Right atrium auricular region (tissue), 2 donors: ENCODE measurements around the gene RINL. TPM values are rescaled to one million over a fixed set of nuclear protein-coding genes. Genes with fewer than 3 reads are reported as not detected.

Source experiments
- DNase-seq: peaks from one replicate; pipeline ENCODE4 v3.0.0-alpha.2; 2019; ENCODE audit warnings: low spot score
- H3K27ac ChIP-seq, 2 donors: fragments of 200-600 bp; sonication (generic); 1 replicate in 1 of 2; 2 replicates in 1 of 2; pipeline ENCODE4 v1.5.1; 2016 to 2019
- H3K27me3 ChIP-seq, 2 donors: fragments of 200-600 bp; sonication (generic); one replicate each; pipeline versions ENCODE4 v1.5.1 to v1.6.0; 2017 to 2019
- H3K36me3 ChIP-seq: fragments of 200-600 bp; sonication (generic); one replicate; pipeline ENCODE4 v1.5.1; 2016
- H3K4me1 ChIP-seq, 2 donors: fragments of 200-600 bp; sonication (generic); one replicate each; pipeline versions ENCODE4 v1.5.1 to v1.6.0; 2017 to 2019
- H3K4me3 ChIP-seq, 2 donors: fragments of 200-600 bp; sonication (generic); 1 replicate in 1 of 2; 2 replicates in 1 of 2; pipeline ENCODE4 v1.5.1; 2017 to 2019; ENCODE audit warnings: mild to moderate bottlenecking in 1 of 2, moderate library complexity in 1 of 2
- H3K9me3 ChIP-seq, 2 donors: fragments of 200-600 bp; sonication (generic); one replicate each; pipeline ENCODE4 v1.5.1; 2019
- total RNA-seq, 2 donors: library from RNA; depleted of rRNA; stranded (reverse); fragments of >200 nt; gene quantifications; one replicate each; pipeline ENCODE4 v1.1.0, GENCODE V29; 2016
- TF ChIP-seq, protein P1 (sequence below), 2 donors: fragments of 200-600 bp; sonication (generic); IDR thresholded peaks; one replicate each; pipeline ENCODE4 v1.5.1; 2019; ENCODE audit warnings: antibody characterized with exemption in 2 of 2

RINL gene
- total RNA-seq, 2 donors from 2014 or later: 3.3 to 5.5 TPM

DNA sequence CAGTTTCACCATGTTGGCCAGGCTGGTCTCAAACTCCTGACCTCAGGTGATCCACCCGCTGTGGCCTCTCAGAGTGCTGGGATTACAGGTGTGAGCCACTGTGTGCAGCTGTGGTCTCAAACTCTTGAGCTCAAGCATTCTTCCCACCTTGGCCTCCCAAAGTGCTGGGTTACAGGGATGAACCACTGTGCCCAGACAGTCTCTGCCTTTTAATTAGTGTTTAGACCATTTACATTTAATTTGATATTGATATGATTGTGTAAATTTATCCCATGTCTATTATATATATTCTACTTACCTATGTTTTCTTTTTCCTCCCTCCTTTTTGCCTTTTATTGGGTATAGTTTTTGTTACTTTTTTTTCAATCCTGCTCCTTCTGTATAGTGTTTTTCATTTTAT is 23.6 kb upstream of the RINL start:
- Histone ChIP-seq H3K27ac (no peak overlapping the region), H3K9me3 (no peaks in the 10 kb centered on the region), H3K4me1 (peaks cover 0 to 31% of the 10 kb centered on the region in 2 donors), H3K36me3 (peaks cover 17% of the 10 kb centered on the region), H3K27me3 (no peaks in the 10 kb centered on the region), H3K4me3 (no peak overlapping the region)
- TF ChIP-seq, protein P1, sequence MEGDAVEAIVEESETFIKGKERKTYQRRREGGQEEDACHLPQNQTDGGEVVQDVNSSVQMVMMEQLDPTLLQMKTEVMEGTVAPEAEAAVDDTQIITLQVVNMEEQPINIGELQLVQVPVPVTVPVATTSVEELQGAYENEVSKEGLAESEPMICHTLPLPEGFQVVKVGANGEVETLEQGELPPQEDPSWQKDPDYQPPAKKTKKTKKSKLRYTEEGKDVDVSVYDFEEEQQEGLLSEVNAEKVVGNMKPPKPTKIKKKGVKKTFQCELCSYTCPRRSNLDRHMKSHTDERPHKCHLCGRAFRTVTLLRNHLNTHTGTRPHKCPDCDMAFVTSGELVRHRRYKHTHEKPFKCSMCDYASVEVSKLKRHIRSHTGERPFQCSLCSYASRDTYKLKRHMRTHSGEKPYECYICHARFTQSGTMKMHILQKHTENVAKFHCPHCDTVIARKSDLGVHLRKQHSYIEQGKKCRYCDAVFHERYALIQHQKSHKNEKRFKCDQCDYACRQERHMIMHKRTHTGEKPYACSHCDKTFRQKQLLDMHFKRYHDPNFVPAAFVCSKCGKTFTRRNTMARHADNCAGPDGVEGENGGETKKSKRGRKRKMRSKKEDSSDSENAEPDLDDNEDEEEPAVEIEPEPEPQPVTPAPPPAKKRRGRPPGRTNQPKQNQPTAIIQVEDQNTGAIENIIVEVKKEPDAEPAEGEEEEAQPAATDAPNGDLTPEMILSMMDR (IDR thresholded peaks at IDR 0.05): no peak
- DNase-seq: no peak

- Histone ChIP-seq H3K4me3 (no peak overlapping the region), H3K27ac (no peak overlapping the region), H3K4me1 (peaks cover 0 to 33% of the 10 kb centered on the region in 2 donors), H3K9me3 (no peaks in the 10 kb centered on the region), H3K36me3 (peaks cover 14% of the 10 kb centered on the region), H3K27me3 (no peaks in the 10 kb centered on the region)
- DNase-seq: no peak
- TF ChIP-seq, protein P1 (IDR thresholded peaks at IDR 0.05): no peak
Observed at GRCh38 chr19:38900743-38901190, 22.7 kb upstream of the RINL start.

GRCh38 chr19:38900202-38900629 is 22.1 kb upstream of the RINL start:
- Histone ChIP-seq H3K27me3 (no peaks in the 10 kb centered on the region), H3K36me3 (peaks cover 9% of the 10 kb centered on the region), H3K27ac (peak overlapping the region; percentile 86 to 94), H3K4me3 (peak overlapping the region; percentile 81 to 94), H3K9me3 (no peaks in the 10 kb centered on the region), H3K4me1 (peaks cover 0 to 35% of the 10 kb centered on the region in 2 donors)
- no peak for DNase-seq
- TF ChIP-seq, protein P1 (IDR thresholded peaks at IDR 0.05): no peak

DNA sequence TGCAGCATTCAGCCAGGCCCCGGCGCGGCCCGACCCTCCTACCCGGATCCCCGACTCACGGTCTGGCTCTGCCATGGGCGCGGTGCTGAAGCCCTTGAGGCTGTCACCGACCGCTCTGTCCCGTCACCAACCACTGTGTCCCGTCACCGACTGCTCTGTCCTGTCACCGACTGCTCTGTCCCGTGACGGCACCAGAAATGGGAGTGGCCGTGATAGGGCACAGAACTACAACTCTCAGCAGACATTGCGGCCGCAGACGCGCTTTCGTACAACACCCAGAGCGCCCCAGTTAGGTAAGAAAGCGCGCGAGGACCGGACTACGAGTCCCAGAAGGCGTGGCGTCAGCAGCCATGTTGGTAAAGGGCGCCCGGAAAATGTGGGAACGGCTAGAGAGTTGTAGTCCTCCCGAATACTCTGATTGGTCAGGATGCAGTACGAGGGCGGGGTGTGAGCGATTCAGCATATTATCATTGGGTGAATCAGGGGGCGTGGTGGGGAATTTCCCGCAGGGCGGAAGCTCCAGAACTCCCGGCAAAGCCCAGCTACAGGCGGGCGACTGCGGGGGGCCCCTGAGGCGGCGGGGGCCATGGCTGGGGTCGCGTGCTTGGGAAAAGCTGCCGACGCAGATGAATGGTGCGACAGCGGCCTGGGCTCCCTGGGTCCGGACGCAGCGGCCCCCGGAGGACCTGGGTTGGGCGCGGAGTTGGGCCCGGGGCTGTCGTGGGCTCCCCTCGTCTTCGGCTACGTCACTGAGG is 21.5 kb upstream of the RINL start, which contains the start of the genes NFKBIB and SIRT2:
Gene NFKBIB (plus strand): TSS at position 523 of the 755 bp plus-strand sequence. CDS start 64 bp downstream, at position 587.
Gene SIRT2 (minus strand): TSS at position 172 of the 755 bp plus-strand sequence. CDS start 97 bp downstream, at position 75.
- Histone ChIP-seq H3K4me1 (peaks cover 0 to 40% of the 10 kb centered on the region in 2 donors), H3K27me3 (no peaks in the 10 kb centered on the region), H3K9me3 (no peaks in the 10 kb centered on the region), H3K36me3 (peaks cover 3% of the 10 kb centered on the region), H3K27ac (peak within 1 kb of the TSS; percentile 86 to 94), H3K4me3 (peak within 1 kb of the TSS; percentile 81 to 94)
- peak; percentile 100 for DNase-seq
- TF ChIP-seq, protein P1 (IDR thresholded peaks at IDR 0.05): no peak

GRCh38 chr19:38898788-38899446 is 20.8 kb upstream of the RINL start:
- Histone ChIP-seq H3K4me3 (peak overlapping the region; percentile 66 to 94), H3K36me3 (no peaks in the 10 kb centered on the region), H3K4me1 (peaks cover 0 to 47% of the 10 kb centered on the region in 2 donors), H3K9me3 (no peaks in the 10 kb centered on the region), H3K27ac (peak overlapping the region; percentile 86 to 94), H3K27me3 (no peaks in the 10 kb centered on the region)
- peak; percentile 61 for DNase-seq
- TF ChIP-seq, protein P1 (IDR thresholded peaks at IDR 0.05): no peak
